HUES64 (cell line): ENCODE measurements around the gene CAMK2B.
"Not testable (repeated sequence)": the region's sequence is repeated elsewhere in the genome, so short reads cannot be mapped to it uniquely, and the experiment has no call there.

Source experiments
- H3K27ac ChIP-seq: 2 replicates; pipeline ENCODE4 v1.7.0; 2013; ENCODE audit warnings: low read depth, low read length, inconsistent platforms
- H3K27me3 ChIP-seq: 2 replicates; pipeline ENCODE4 v1.6.1; 2013; ENCODE audit warnings: mild to moderate bottlenecking, low read length; ENCODE audit not compliant: insufficient read depth
- H3K36me3 ChIP-seq: 2 replicates; pipeline ENCODE4 v1.6.1; 2013; ENCODE audit warnings: mild to moderate bottlenecking, low read length; ENCODE audit not compliant: insufficient read depth
- H3K4me1 ChIP-seq: 2 replicates; pipeline ENCODE4 v1.6.1; 2013; ENCODE audit warnings: mild to moderate bottlenecking, low read length, moderate library complexity; ENCODE audit not compliant: insufficient read depth
- H3K4me3 ChIP-seq: 2 replicates; pipeline ENCODE4 v1.5.1; 2013; ENCODE audit warnings: mild to moderate bottlenecking, low read length, moderate library complexity
- H3K9ac ChIP-seq: 2 replicates; pipeline ENCODE4 v1.6.1; 2013; ENCODE audit warnings: mild to moderate bottlenecking, low read depth, low read length
- H3K9me3 ChIP-seq: 2 replicates; pipeline ENCODE4 v1.6.1; 2013; ENCODE audit warnings: low read depth, low read length; ENCODE audit not compliant: insufficient read depth
- WGBS: fragments of 150-250, 120-280 bp; methylation state at CpG from one replicate; pipeline ENCODE4 v1.1.7; 2013; ENCODE audit warnings: missing lambda C conversion rate; 5-methylcytosine and 5-hydroxymethylcytosine counted together

Gene CAMK2B

GRCh38 chr7:44200699-44201461 lies 124.5 kb downstream of the CAMK2B start, which contains the start of gene YKT6:
Gene YKT6 (plus strand): TSS chr7:44200978. CDS start chr7:44201136, 158 bp downstream.
- Histone ChIP-seq H3K9ac (peak within 1 kb of the TSS; percentile 72), H3K27me3 (peaks cover 10% of the 10 kb centered on the region; the same call in 1 of the 2 replicates), H3K27ac (no peak within 1 kb of the TSS; the same call in 1 of the 2 replicates), H3K4me3 (peak within 1 kb of the TSS; percentile 86), H3K4me1 (peaks cover 7% of the 10 kb centered on the region), H3K9me3 (no peaks in the 10 kb centered on the region), H3K36me3 (peaks cover 18% of the 10 kb centered on the region)
- WGBS: under 1% methylated on average over 58 of the region's 58 CpGs

- WGBS: no CpG with 5 or more reads among the region's 3 CpGs
- H3K27ac ChIP-seq, H3K9me3 ChIP-seq, H3K4me3 ChIP-seq, H3K9ac ChIP-seq, H3K27me3 ChIP-seq, H3K4me1 ChIP-seq: not testable (repeated sequence)
- H3K36me3 ChIP-seq: peaks cover 10% of the 10 kb centered on the region
These were observed 125.2 kb downstream of the CAMK2B start for GRCh38 chr7:44200163-44200562.

- Histone ChIP-seq H3K27ac (no peak overlapping the region), H3K36me3 (no peaks in the 10 kb centered on the region), H3K4me1 (peaks cover 6% of the 10 kb centered on the region), H3K9me3 (no peaks in the 10 kb centered on the region), H3K9ac (no peak overlapping the region), H3K4me3 (no peak overlapping the region), H3K27me3 (peaks cover 10% of the 10 kb centered on the region; the same call in 1 of the 2 replicates)
- 88% methylated on average over 7 of the region's 7 CpGs for WGBS
These were observed 127.9 kb downstream of the CAMK2B start for GRCh38 chr7:44197474-44197873.

GRCh38 chr7:44196450-44196872 lies 128.9 kb downstream of the CAMK2B start:
- Histone ChIP-seq H3K36me3 (no peaks in the 10 kb centered on the region), H3K9me3 (no peaks in the 10 kb centered on the region)
- 55% methylated on average over 3 of the region's 3 CpGs for WGBS

GRCh38 chr7:44195889-44196288 lies 129.5 kb downstream of the CAMK2B start:
- Histone ChIP-seq H3K36me3 (no peaks in the 10 kb centered on the region), H3K9ac (no peak overlapping the region), H3K9me3 (no peaks in the 10 kb centered on the region), H3K27ac (no peak overlapping the region), H3K27me3 (peaks cover 10% of the 10 kb centered on the region; the same call in 1 of the 2 replicates), H3K4me1 (no peaks in the 10 kb centered on the region), H3K4me3 (no peak overlapping the region)
- WGBS: 78% methylated on average over 1 of the region's 1 CpG

More at GRCh38 chr7:44196450-44196872, 128.9 kb downstream of the CAMK2B start:
- Histone ChIP-seq H3K27ac (no peak overlapping the region), H3K27me3 (peaks cover 10% of the 10 kb centered on the region; the same call in 1 of the 2 replicates), H3K9ac (no peak overlapping the region), H3K4me1 (no peaks in the 10 kb centered on the region), H3K4me3 (no peak overlapping the region)

GRCh38 chr7:44194562-44195145 lies 130.7 kb downstream of the CAMK2B start:
- H3K4me1 ChIP-seq: no peaks in the 10 kb centered on the region
- H3K4me3 ChIP-seq: no peak overlapping the region
- H3K9ac ChIP-seq: no peak overlapping the region
- WGBS: 93% methylated on average over 3 of the region's 3 CpGs
- no peaks in the 10 kb centered on the region for H3K36me3 ChIP-seq
- H3K27me3 ChIP-seq: peaks cover 10% of the 10 kb centered on the region; the same call in 1 of the 2 replicates
- H3K9me3 ChIP-seq: no peaks in the 10 kb centered on the region
- no peak overlapping the region for H3K27ac ChIP-seq

GRCh38 chr7:44194069-44194468 lies 131.3 kb downstream of the CAMK2B start:
- H3K27me3 ChIP-seq: peaks cover 10% of the 10 kb centered on the region; the same call in 1 of the 2 replicates
- H3K36me3 ChIP-seq: no peaks in the 10 kb centered on the region
- H3K4me3 ChIP-seq: no peak overlapping the region
- H3K4me1 ChIP-seq: no peaks in the 10 kb centered on the region
- WGBS: 76% methylated on average over 2 of the region's 2 CpGs
- H3K9ac ChIP-seq: no peak overlapping the region
- H3K27ac ChIP-seq: no peak overlapping the region
- no peaks in the 10 kb centered on the region for H3K9me3 ChIP-seq

- H3K4me3 ChIP-seq: no peak overlapping the region
- no peaks in the 10 kb centered on the region for H3K9me3 ChIP-seq
- H3K9ac ChIP-seq: no peak overlapping the region
- WGBS: 94% methylated on average over 6 of the region's 7 CpGs
- H3K4me1 ChIP-seq: no peaks in the 10 kb centered on the region
- H3K36me3 ChIP-seq: no peaks in the 10 kb centered on the region
- peaks cover 10% of the 10 kb centered on the region; the same call in 1 of the 2 replicates for H3K27me3 ChIP-seq
- no peak overlapping the region for H3K27ac ChIP-seq
These were observed 132.2 kb downstream of the CAMK2B start for GRCh38 chr7:44193011-44193802.

- Histone ChIP-seq H3K9ac (no peak overlapping the region), H3K4me1 (no peaks in the 10 kb centered on the region), H3K4me3 (no peak overlapping the region), H3K27ac (no peak overlapping the region), H3K9me3 (no peaks in the 10 kb centered on the region), H3K27me3 (no peaks in the 10 kb centered on the region), H3K36me3 (no peaks in the 10 kb centered on the region)
- 83% methylated on average over 2 of the region's 5 CpGs for WGBS
These were observed 134.2 kb downstream of the CAMK2B start for GRCh38 chr7:44191171-44191570.

- Histone ChIP-seq H3K36me3 (no peaks in the 10 kb centered on the region), H3K27ac (no peak overlapping the region), H3K9me3 (no peaks in the 10 kb centered on the region), H3K4me3 (no peak overlapping the region), H3K9ac (no peak overlapping the region), H3K27me3 (no peaks in the 10 kb centered on the region), H3K4me1 (no peaks in the 10 kb centered on the region)
- WGBS: 88% methylated on average over 14 of the region's 14 CpGs
These were observed 135.2 kb downstream of the CAMK2B start for GRCh38 chr7:44189993-44190872.
